Pancreas (tissue), 10 donors: Measurements from ENCODE around the gene SPEG. TPM values are rescaled to one million over a fixed set of nuclear protein-coding genes. Genes with fewer than 3 reads are reported as not detected.

Experiments
- ATAC-seq, 4 donors: fragments of 200-7000 bp; cut with Tn5 transposase; one replicate each; pipeline versions ENCODE4 v1.8.0 to v1.9.1; 2020; ENCODE audit warnings: mild to moderate bottlenecking in 4 of 4, moderate library complexity in 4 of 4
- DNase-seq, 6 donors: peaks; one replicate each; pipeline ENCODE4 v3.0.0-alpha.2; 2020
- FAIRE-seq: peaks from 2 replicates; lab custom pipeline; 2012; peaks lifted over from hg19 to GRCh38; lab: Jason Lieb, UNC
- H3K27ac ChIP-seq, 4 donors: fragments of 200-600 bp; sonication (generic); 1 replicate in 3 of 4; 2 replicates in 1 of 4; pipeline versions ENCODE4 v1.5.0 to v1.8.0; 2020
- H3K27me3 ChIP-seq, 4 donors: fragments of 200-600 bp; one replicate each; pipeline ENCODE4 v1.8.0; 2021
- H3K36me3 ChIP-seq, 3 donors: fragments of 200-600 bp; sonication (generic) in 1 of 3; one replicate each; pipeline versions ENCODE4 v1.5.0 to v1.8.0; 2020 to 2021
- H3K4me1 ChIP-seq, 3 donors: fragments of 200-600 bp; one replicate each; pipeline ENCODE4 v1.8.0; 2021
- H3K4me3 ChIP-seq, 4 donors: fragments of 200-600 bp; sonication (generic) in 2 of 4; one replicate each; pipeline versions ENCODE4 v1.5.0 to v1.8.0; 2020 to 2021
- H3K9me3 ChIP-seq, 4 donors: fragments of 200-600 bp; one replicate each; pipeline ENCODE4 v1.8.0; 2021
- WGBS, 2 donors: extraction: QIAGEN DNeasy Blood & Tissue Kit; methylation state at CpG; one replicate each; pipeline ENCODE4 v1.1.7; 2013; 5-methylcytosine and 5-hydroxymethylcytosine counted together
- intact Hi-C, 3 donors: fragments of 100-400 bp; cut with DNase I; formaldehyde crosslinking; loops; one replicate each; pipeline versions ENCODE4 v1.11.1 to v1.14.2; 2022
- polyA plus RNA-seq, 2 donors: library from polyadenylated mRNA; stranded (reverse); fragments of 200-250 nt; gene quantifications; one replicate each; pipeline ENCODE4 v1.2.3, GENCODE V29; 2013
- total RNA-seq, 6 donors: library from RNA; stranded (reverse); fragmentation: NEBNext Ultra II Directional in 4 of 6; extraction: Animal tissue kit (Norgen Biotek cat#: 25700) in 4 of 6; gene quantifications; one replicate each; pipeline versions ENCODE4 v1.2.1 to v1.2.4, GENCODE V29; 2021 to 2023
- TF ChIP-seq, protein P1 (sequence below), 4 donors: fragments of 200-600 bp; sonication (generic) in 3 of 4; IDR thresholded peaks; one replicate each; pipeline versions ENCODE4 v1.5.0 to v1.8.0; 2021; ENCODE audit warnings: antibody characterized with exemption in 4 of 4
- donor health status: healthy with polysubstance abuse.
- donor health status: DM: no; HTN: no; CAD: no; lungs with moderate emphysema.
- donor health status: DM: no; HTN: no; CAD: no.
- donor health status: control.
- donor health status: control.
- donor health status: Bipolar disorder and iron deficiency.
- donor health status: DM: yes; HTN: yes; CAD: no.
- donor health status: DM: no; HTN: no; CAD: no.
- donor health status: DM: no; HTN: no; CAD: no.
- donor health status: DM: yes; HTN: yes; CAD: no.

SPEG gene
- total and polyA plus RNA-seq, 8 donors = 2.6 to 33.3 (median 4.2) TPM

DNA sequence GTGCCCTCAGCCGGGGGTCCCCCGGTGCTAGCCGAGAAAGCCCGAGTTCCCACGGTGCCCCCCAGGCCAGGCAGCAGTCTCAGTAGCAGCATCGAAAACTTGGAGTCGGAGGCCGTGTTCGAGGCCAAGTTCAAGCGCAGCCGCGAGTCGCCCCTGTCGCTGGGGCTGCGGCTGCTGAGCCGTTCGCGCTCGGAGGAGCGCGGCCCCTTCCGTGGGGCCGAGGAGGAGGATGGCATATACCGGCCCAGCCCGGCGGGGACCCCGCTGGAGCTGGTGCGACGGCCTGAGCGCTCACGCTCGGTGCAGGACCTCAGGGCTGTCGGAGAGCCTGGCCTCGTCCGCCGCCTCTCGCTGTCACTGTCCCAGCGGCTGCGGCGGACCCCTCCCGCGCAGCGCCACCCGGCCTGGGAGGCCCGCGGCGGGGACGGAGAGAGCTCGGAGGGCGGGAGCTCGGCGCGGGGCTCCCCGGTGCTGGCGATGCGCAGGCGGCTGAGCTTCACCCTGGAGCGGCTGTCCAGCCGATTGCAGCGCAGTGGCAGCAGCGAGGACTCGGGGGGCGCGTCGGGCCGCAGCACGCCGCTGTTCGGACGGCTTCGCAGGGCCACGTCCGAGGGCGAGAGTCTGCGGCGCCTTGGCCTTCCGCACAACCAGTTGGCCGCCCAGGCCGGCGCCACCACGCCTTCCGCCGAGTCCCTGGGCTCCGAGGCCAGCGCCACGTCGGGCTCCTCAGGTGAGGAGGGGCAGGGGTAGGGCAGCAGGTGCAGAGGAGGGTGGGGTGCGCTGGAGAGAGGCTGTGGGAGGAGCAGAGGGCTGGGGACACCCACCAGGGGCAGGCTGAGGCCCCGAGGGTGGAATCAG is 49.9 kb downstream of the SPEG start:
- intact Hi-C loops = no loop called here
- 3 to 4% methylated on average over 60 to 89 of the region's 89 CpGs for WGBS, 2 donors
- FAIRE-seq (no peak), DNase-seq (peak in 3 of 6 donors; percentile 29 to 73 (median 68)), ATAC-seq (peak; percentile 30 to 66 (median 54))
- peak overlapping the region in 3 of 4 donors; percentile 2 to 40 (median 26) for H3K4me3 ChIP-seq
- no peak overlapping the region for H3K27ac ChIP-seq
- no peaks in the 10 kb centered on the region for H3K36me3 ChIP-seq
- TF ChIP-seq, protein P1, sequence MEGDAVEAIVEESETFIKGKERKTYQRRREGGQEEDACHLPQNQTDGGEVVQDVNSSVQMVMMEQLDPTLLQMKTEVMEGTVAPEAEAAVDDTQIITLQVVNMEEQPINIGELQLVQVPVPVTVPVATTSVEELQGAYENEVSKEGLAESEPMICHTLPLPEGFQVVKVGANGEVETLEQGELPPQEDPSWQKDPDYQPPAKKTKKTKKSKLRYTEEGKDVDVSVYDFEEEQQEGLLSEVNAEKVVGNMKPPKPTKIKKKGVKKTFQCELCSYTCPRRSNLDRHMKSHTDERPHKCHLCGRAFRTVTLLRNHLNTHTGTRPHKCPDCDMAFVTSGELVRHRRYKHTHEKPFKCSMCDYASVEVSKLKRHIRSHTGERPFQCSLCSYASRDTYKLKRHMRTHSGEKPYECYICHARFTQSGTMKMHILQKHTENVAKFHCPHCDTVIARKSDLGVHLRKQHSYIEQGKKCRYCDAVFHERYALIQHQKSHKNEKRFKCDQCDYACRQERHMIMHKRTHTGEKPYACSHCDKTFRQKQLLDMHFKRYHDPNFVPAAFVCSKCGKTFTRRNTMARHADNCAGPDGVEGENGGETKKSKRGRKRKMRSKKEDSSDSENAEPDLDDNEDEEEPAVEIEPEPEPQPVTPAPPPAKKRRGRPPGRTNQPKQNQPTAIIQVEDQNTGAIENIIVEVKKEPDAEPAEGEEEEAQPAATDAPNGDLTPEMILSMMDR (IDR thresholded peaks at IDR 0.05) = no peak
- H3K9me3 ChIP-seq = no peaks in the 10 kb centered on the region
- peaks cover 0 to 7% (median 6%) of the 10 kb centered on the region in 3 donors for H3K4me1 ChIP-seq
- H3K27me3 ChIP-seq = peaks cover 0 to 9% (median 0%) of the 10 kb centered on the region in 4 donors

DNA sequence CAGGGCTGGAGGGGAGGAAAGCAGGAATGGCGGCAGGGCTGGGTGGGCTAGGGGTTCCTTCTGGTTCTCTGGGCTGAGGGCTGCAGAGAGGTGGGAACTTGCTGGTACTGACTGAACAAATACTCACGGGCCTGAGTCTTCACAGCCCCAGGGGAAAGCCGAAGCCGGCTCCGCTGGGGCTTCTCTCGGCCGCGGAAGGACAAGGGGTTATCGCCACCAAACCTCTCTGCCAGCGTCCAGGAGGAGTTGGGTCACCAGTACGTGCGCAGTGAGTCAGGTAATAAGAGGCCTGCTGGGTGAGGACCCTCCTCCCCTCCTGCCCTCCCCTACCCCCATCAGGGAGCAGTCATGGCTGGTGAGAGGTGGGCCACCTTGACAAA is 50.5 kb downstream of the SPEG start:
- intact Hi-C loops = no loop called here
- no peak overlapping the region for H3K27ac ChIP-seq
- H3K4me1 ChIP-seq = peaks cover 0 to 7% (median 6%) of the 10 kb centered on the region in 3 donors
- no peak overlapping the region for H3K4me3 ChIP-seq
- no peaks in the 10 kb centered on the region for H3K9me3 ChIP-seq
- H3K36me3 ChIP-seq = no peaks in the 10 kb centered on the region
- no peak for FAIRE-seq
- WGBS, 2 donors = 72 to 80% methylated on average over 12 of the region's 12 CpGs
- TF ChIP-seq, protein P1 (IDR thresholded peaks at IDR 0.05) = no peak
- H3K27me3 ChIP-seq = peaks cover 0 to 9% (median 0%) of the 10 kb centered on the region in 4 donors
- no peak for ATAC-seq
- DNase-seq = peak in 1 of 6 donors; percentile 19

DNA sequence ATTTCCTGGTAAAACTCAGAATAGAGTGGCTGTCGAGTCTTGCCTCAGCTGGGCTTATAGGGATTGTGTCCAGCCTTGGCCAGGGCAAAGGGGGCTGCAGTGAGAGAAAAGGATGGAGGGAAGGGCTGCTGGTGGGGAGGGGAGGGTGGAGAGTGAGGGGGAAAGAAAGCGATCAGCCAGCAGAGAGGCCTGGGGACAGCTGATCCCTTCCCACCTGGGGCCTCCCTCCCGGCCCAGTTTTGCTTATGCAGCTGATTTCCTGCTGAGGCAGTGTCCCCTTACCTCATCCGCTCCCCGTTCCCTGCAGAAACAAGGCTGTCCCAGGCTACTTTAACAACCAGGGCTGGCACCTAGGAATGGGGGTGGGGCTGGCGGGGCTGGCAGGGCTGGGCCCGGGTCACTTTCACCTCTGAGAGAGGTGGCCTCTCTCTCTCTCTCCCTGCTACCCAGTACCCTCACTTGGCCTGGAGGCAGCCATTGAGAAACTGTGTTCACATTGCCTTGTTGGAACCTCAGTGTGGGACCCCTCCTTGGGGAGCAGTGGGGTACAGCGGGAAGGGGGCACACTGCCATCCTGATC is 51.8 kb downstream of the SPEG start:
- TF ChIP-seq, protein P1 (IDR thresholded peaks at IDR 0.05) = no peak
- 74 to 80% methylated on average over 8 of the region's 8 CpGs for WGBS, 2 donors
- Histone ChIP-seq H3K27ac (no peak overlapping the region), H3K9me3 (no peaks in the 10 kb centered on the region), H3K36me3 (no peaks in the 10 kb centered on the region), H3K27me3 (peaks cover 0 to 9% (median 0%) of the 10 kb centered on the region in 4 donors), H3K4me3 (no peak overlapping the region), H3K4me1 (peaks cover 0 to 7% (median 6%) of the 10 kb centered on the region in 3 donors)
- peak in 2 of 6 donors; percentile 9 to 34 for DNase-seq
- intact Hi-C loops = no loop called here
- peak in 2 of 4 donors; percentile 31 for ATAC-seq
- no peak for FAIRE-seq

DNA sequence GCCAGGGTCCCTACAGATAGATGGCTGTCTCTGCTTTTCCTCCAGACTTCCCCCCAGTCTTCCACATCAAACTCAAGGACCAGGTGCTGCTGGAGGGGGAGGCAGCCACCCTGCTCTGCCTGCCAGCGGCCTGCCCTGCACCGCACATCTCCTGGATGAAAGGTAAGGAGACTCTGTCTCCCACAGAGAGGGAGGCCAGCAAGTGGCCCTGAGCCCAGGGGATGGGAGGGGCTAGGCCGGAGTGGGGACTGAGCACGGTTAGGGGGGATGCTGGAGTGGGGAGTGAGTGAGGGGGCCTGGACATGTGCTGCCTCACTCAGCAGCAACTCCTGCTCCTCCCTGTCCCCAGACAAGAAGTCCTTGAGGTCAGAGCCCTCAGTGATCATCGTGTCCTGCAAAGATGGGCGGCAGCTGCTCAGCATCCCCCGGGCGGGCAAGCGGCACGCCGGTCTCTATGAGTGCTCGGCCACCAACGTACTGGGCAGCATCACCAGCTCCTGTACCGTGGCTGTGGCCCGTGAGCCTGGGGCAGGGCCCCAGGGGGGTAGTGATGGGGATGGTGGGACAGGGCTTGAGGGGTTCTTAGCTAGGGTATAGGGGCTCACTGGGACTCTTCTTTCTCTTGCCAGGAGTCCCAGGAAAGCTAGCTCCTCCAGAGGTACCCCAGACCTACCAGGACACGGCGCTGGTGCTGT is 53.7 kb downstream of the SPEG start:
- Histone ChIP-seq H3K9me3 (no peaks in the 10 kb centered on the region), H3K27me3 (peaks cover 0 to 8% (median 0%) of the 10 kb centered on the region in 4 donors), H3K4me3 (no peak overlapping the region), H3K36me3 (no peaks in the 10 kb centered on the region), H3K4me1 (peaks cover 0 to 7% (median 6%) of the 10 kb centered on the region in 3 donors), H3K27ac (no peak overlapping the region)
- no peak for ATAC-seq
- TF ChIP-seq, protein P1 (IDR thresholded peaks at IDR 0.05) = no peak
- FAIRE-seq = no peak
- peak in 2 of 6 donors; percentile 8 to 47 for DNase-seq
- intact Hi-C loops = no loop called here
- WGBS, 2 donors = 84 to 87% methylated on average over 17 of the region's 17 CpGs
